ENCODE results near the gene CHST11.

CHST11 gene

DNA sequence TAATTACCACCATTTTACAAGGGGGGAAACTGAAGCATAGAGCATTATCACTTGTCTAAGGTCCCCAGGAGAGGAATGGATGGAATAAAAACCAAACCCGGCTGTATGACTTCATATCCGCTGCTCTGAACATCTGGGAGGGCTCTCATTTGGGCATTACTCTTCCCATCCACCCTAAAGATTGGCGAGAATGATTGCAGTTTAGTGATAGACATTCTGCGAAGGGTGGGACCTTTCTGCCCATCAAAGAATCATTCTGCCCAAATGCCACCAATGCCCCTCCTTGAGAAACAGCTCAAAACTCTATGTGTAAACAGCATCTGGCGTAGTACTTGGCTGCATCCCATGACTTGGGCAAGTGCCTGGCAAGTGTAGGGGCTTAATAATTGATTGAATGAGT is 11.6 kb downstream of the CHST11 start:
- no peak for TF ChIP-seq CTCF (IDR thresholded peaks at IDR 0.05)

DNA sequence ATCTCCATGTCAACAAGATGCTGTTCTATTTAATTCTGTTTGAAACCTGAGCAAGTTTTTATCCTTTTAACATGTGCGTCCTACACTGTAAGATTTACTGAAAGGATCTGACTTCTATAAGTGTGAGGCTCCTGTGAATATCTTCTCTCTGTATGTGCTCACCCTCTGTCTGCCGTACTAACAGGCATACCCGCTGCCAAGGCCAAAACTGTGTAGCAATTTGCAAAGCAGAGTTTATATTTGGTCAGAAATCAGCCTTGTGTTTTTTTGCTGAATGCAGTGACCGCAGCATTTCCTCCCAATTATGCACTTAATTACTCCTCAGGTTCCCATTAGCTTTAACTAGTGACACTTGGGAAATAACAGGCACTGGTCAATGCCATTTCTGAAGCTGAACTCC is 12.3 kb downstream of the CHST11 start:
- no peak for TF ChIP-seq CTCF (IDR thresholded peaks at IDR 0.05)

- no peak for TF ChIP-seq CTCF (IDR thresholded peaks at IDR 0.05)
Observed at GRCh38 chr12:104469523-104469922, 12.8 kb downstream of the CHST11 start.

- TF ChIP-seq CTCF (IDR thresholded peaks at IDR 0.05), result no peak
Observed at GRCh38 chr12:104470521-104470920, 13.8 kb downstream of the CHST11 start.

DNA sequence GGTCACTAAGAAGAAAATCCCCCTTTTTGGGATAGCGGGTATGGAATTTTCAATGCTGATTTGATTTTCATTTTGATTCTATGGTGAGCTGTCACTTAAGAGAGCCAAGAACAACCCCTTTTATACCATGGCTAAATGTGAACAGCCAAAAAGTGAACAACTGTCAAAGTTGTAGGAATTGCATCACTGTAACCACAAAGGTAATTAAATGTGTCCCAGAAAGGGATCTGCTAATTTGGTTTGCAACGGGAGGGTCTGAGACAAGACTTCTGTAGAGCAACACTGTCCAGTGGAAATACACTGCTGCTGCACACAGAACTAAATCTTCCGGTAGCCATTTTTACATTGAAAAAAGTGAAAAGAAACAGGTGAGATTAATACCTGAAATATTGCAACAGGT is 14.6 kb downstream of the CHST11 start:
- TF ChIP-seq CTCF (IDR thresholded peaks at IDR 0.05), result no peak

- TF ChIP-seq CTCF (IDR thresholded peaks at IDR 0.05), result no peak
Observed at GRCh38 chr12:104472748-104473147, 16.0 kb downstream of the CHST11 start.

GRCh38 chr12:104473374-104473983 is 16.7 kb downstream of the CHST11 start:
- TF ChIP-seq CTCF (IDR thresholded peaks at IDR 0.05), result no peak

GRCh38 chr12:104475271-104475670 is 18.5 kb downstream of the CHST11 start:
- no peak for TF ChIP-seq CTCF (IDR thresholded peaks at IDR 0.05)
